Mesodermal cell (in vitro differentiated cells): ENCODE measurements around the gene ENTREP1.

ENCODE experiments used
- H3K27ac ChIP-seq: 2 replicates; pipeline ENCODE4 v1.7.0; 2013; ENCODE audit warnings: mild to moderate bottlenecking, low read depth, low read length, moderate library complexity; ENCODE audit not compliant: severe bottlenecking
- H3K36me3 ChIP-seq: 2 replicates; pipeline ENCODE4 v1.7.1; 2013; ENCODE audit warnings: mild to moderate bottlenecking, low read length, moderate library complexity; ENCODE audit not compliant: control insufficient read depth, insufficient read depth
- H3K4me1 ChIP-seq: one replicate; pipeline ENCODE4 v1.7.1; 2013; ENCODE audit warnings: mild to moderate bottlenecking, low read length; ENCODE audit not compliant: insufficient read depth, control insufficient read depth, poor library complexity, severe bottlenecking
- H3K4me3 ChIP-seq: 2 replicates; pipeline ENCODE4 v1.7.0; 2013; ENCODE audit warnings: low read length, control low read depth, mild to moderate bottlenecking; ENCODE audit not compliant: insufficient read depth, poor library complexity, severe bottlenecking; ENCODE audit errors: extremely low read depth
- H3K9me3 ChIP-seq: 2 replicates; pipeline ENCODE4 v1.7.1; 2013; ENCODE audit warnings: mild to moderate bottlenecking, low read length, moderate library complexity; ENCODE audit not compliant: control insufficient read depth
- WGBS, 2 experiments: methylation state at CpG; one replicate each; pipeline ENCODE4 v1.1.5; 2013; ENCODE audit warnings: missing lambda C conversion rate in 2 of 2; ENCODE audit not compliant: insufficient coverage in 2 of 2; 5-methylcytosine and 5-hydroxymethylcytosine counted together

ENTREP1 gene

GRCh38 chr9:69364510-69365150 lies 39.6 kb downstream of the ENTREP1 start:
- Histone ChIP-seq H3K4me1 (no peaks in the 10 kb centered on the region), H3K9me3 (no peaks in the 10 kb centered on the region), H3K36me3 (no peaks in the 10 kb centered on the region), H3K4me3 (no peak overlapping the region), H3K27ac (no peak overlapping the region)
- 88 to 94% methylated on average over 2 to 3 of the region's 3 CpGs for WGBS, 2 experiments

GRCh38 chr9:69370430-69370829 lies 45.4 kb downstream of the ENTREP1 start:
- 100% methylated on average over 1 of the region's 2 CpGs; no CpG with 5 or more reads in 1 of the 2 experiments for WGBS, 2 experiments
- Histone ChIP-seq H3K4me3 (no peak overlapping the region), H3K36me3 (no peaks in the 10 kb centered on the region), H3K9me3 (no peaks in the 10 kb centered on the region), H3K4me1 (peaks cover 17% of the 10 kb centered on the region), H3K27ac (no peak overlapping the region)

GRCh38 chr9:69371001-69371400 lies 46.0 kb downstream of the ENTREP1 start:
- H3K9me3 ChIP-seq, result no peaks in the 10 kb centered on the region
- H3K4me1 ChIP-seq, result peaks cover 23% of the 10 kb centered on the region
- no peak overlapping the region for H3K27ac ChIP-seq
- H3K4me3 ChIP-seq, result no peak overlapping the region
- no peaks in the 10 kb centered on the region for H3K36me3 ChIP-seq
- whole genome bisulfite sequencing, 2 experiments, result 80 to 100% methylated on average over 1 of the region's 1 CpG

- WGBS, 2 experiments, result 60 to 65% methylated on average over 3 of the region's 3 CpGs
- no peaks in the 10 kb centered on the region for H3K9me3 ChIP-seq
- H3K36me3 ChIP-seq, result no peaks in the 10 kb centered on the region
- H3K27ac ChIP-seq, result peak overlapping the region; percentile 73
- H3K4me1 ChIP-seq, result peaks cover 54% of the 10 kb centered on the region
- H3K4me3 ChIP-seq, result no peak overlapping the region
Measured at GRCh38 chr9:69376651-69377050, 51.6 kb downstream of the ENTREP1 start.

GRCh38 chr9:69377291-69377690 lies 52.3 kb downstream of the ENTREP1 start:
- Histone ChIP-seq H3K27ac (no peak overlapping the region), H3K4me1 (peaks cover 58% of the 10 kb centered on the region), H3K36me3 (no peaks in the 10 kb centered on the region), H3K9me3 (no peaks in the 10 kb centered on the region), H3K4me3 (no peak overlapping the region)
- whole genome bisulfite sequencing, 2 experiments, result 96 to 98% methylated on average over 9 to 13 of the region's 13 CpGs

GRCh38 chr9:69377981-69378380 lies 53.0 kb downstream of the ENTREP1 start:
- Histone ChIP-seq H3K9me3 (no peaks in the 10 kb centered on the region), H3K4me3 (no peak overlapping the region), H3K4me1 (peaks cover 58% of the 10 kb centered on the region), H3K36me3 (no peaks in the 10 kb centered on the region), H3K27ac (no peak overlapping the region)
- WGBS, 2 experiments, result 69 to 100% methylated on average over 1 to 2 of the region's 2 CpGs

GRCh38 chr9:69379270-69379982 lies 54.4 kb downstream of the ENTREP1 start:
- WGBS, 2 experiments, result 72 to 77% methylated on average over 4 to 5 of the region's 9 CpGs
- H3K27ac ChIP-seq, result peak overlapping the region; percentile 76
- H3K4me1 ChIP-seq, result peaks cover 58% of the 10 kb centered on the region
- no peaks in the 10 kb centered on the region for H3K9me3 ChIP-seq
- H3K36me3 ChIP-seq, result no peaks in the 10 kb centered on the region
- no peak overlapping the region for H3K4me3 ChIP-seq

- no peaks in the 10 kb centered on the region for H3K9me3 ChIP-seq
- H3K4me3 ChIP-seq, result no peak overlapping the region
- no peaks in the 10 kb centered on the region for H3K36me3 ChIP-seq
- 95% methylated on average over 3 of the region's 6 CpGs; no CpG with 5 or more reads in 1 of the 2 experiments for WGBS, 2 experiments
- H3K27ac ChIP-seq, result peak overlapping the region; percentile 76
- H3K4me1 ChIP-seq, result peaks cover 57% of the 10 kb centered on the region
Measured at GRCh38 chr9:69380301-69380700, 55.3 kb downstream of the ENTREP1 start.

GRCh38 chr9:69380811-69381210 lies 55.8 kb downstream of the ENTREP1 start:
- Histone ChIP-seq H3K27ac (no peak overlapping the region), H3K36me3 (no peaks in the 10 kb centered on the region), H3K4me1 (peaks cover 52% of the 10 kb centered on the region), H3K4me3 (no peak overlapping the region), H3K9me3 (no peaks in the 10 kb centered on the region)
- WGBS, 2 experiments, result no CpG with 5 or more reads among the region's 3 CpGs

GRCh38 chr9:69382135-69382534 lies 57.1 kb downstream of the ENTREP1 start:
- Histone ChIP-seq H3K27ac (no peak overlapping the region), H3K9me3 (no peaks in the 10 kb centered on the region), H3K4me1 (peaks cover 40% of the 10 kb centered on the region), H3K36me3 (no peaks in the 10 kb centered on the region), H3K4me3 (no peak overlapping the region)
- 80 to 92% methylated on average over 1 to 3 of the region's 4 CpGs for WGBS, 2 experiments

- no peak overlapping the region for H3K27ac ChIP-seq
- no CpG with 5 or more reads among the region's 6 CpGs for WGBS, 2 experiments
- no peaks in the 10 kb centered on the region for H3K36me3 ChIP-seq
- H3K4me3 ChIP-seq, result no peak overlapping the region
- H3K9me3 ChIP-seq, result no peaks in the 10 kb centered on the region
- peaks cover 14% of the 10 kb centered on the region for H3K4me1 ChIP-seq
Measured at GRCh38 chr9:69385581-69386033, 60.6 kb downstream of the ENTREP1 start.
